CD4-positive, alpha-beta T cell treated with Interleukin-17A for 4 hours (primary cell): ENCODE results near the gene PLAGL2.
A peak's percentile ranks its signal among the peaks of the same experiment; 100 is the strongest.
"Not testable (repeated sequence)": the region's sequence is repeated elsewhere in the genome, so short reads cannot be mapped to it uniquely, and the experiment has no call there.

ENCODE experiments used
- DNase-seq: peaks from one replicate; pipeline ENCODE4 v3.0.0-alpha.2; 2020; ENCODE audit warnings: mixed read lengths

The PLAGL2 gene

DNA sequence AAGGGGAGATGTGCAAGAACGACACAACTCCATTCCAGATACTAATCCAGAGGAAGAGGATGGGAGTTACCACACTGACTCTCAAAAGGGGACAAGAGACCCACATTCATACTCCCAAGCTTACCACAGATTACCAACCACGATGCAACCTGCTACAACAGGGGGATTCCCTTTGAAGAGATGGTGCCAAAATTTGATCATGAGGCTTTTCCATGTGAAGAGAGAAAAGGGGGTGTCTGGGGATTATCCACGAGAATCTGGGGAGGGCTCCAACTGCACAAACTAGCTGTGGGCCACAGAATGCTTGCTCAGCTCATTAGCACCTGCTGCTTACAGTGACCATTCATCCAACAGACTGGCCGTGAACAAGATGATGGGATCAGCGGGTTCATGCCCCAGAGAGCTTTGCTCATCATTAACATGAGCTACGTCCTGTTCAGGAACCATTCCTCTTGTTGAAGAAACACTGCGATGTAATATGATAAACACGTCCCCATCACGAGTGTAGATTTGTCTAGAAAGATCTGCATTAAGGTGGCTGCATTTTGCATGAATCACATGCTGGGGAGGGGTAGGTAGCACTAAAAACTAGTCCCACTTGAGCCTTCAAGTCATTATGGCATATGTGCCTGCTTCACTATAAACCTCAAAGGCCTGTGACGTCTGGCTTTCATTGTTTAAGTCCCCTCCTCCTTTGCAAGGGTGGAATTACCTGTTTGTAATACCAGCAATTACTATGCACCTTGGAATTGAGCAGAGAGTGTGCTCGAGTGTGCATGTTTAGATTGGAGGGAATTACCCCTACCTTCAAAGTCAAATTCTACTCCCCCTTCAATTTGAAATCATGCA, 4.0 kb downstream of the PLAGL2 start:
- DNase-seq: no peak

DNA sequence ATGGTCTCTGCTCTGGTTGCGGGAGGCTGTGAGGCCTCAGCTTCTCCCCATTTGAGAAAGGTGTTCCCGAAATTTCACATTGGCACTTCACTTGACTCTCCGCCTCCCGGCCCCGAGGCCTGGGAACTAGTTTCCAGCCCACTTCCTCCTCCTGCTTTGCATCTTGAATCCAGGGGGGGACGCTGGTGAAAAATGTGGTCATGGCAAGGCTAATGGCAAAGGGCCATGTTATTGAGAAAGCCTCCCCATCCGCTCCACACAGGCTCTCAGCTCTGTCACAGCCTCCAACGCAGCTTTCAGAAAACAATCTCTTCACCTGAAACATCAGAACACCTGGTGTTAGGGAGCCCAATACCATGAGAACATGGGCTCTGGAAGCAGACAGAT, 5.6 kb downstream of the PLAGL2 start:
- no peak for DNase-seq

DNA sequence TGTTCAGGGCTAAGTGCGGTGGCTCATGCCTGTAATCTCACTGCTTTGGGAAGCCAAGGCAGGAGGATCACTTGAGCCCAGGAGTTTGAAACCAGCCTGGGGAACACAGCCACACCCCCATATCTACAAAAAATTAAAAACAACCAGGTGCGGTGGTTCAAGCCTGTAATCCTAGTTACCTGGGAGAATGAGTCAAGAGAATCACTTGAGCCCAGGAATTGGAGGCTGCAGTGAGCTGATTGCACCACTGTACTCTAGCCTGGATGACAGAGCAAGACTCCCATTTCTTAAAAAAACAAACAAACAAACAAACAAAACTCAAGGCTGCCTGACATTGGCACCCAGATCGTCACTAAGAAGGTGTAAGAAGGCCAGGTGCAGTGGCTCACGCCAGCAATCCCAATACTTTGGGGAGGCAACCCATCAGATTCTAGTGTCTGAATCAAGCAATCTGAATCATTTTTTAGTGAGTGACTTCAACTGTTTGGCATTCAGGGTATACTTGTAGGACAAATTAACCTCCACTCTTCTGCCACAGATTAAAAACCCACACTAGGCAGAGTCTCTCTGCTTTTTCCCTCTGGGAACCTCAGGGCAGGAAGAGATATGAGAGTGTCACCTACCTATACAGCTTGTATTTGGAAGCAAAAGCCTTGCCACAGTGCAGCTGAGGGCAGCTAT, 6.1 kb downstream of the PLAGL2 start:
- no peak for DNase-seq

GRCh38 chr20:32199006-32199405, 8.5 kb downstream of the PLAGL2 start:
- no peak for DNase-seq

DNA sequence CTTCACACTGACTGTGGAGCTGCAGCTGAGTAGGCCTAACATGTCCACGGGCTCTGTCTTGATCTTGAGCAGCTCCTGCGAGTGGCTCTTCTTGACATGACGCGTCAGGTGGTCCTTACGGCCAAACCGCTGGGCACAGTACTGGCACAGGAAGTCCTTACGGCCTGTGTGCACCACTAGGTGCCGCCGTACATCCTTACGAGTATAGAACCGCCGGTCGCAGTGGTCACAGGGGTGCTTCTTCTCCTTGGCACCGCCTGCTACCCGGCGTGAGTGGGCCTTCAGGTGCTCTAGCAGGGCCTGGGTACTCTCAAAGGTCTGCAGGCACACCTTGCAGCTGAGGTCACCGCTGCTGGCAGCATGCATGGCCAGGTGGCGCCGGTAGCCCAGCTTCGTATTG, 10.4 kb downstream of the PLAGL2 start:
- not testable (repeated sequence) for DNase-seq

GRCh38 chr20:32196613-32197012, 10.9 kb downstream of the PLAGL2 start:
- not testable (repeated sequence) for DNase-seq

DNA sequence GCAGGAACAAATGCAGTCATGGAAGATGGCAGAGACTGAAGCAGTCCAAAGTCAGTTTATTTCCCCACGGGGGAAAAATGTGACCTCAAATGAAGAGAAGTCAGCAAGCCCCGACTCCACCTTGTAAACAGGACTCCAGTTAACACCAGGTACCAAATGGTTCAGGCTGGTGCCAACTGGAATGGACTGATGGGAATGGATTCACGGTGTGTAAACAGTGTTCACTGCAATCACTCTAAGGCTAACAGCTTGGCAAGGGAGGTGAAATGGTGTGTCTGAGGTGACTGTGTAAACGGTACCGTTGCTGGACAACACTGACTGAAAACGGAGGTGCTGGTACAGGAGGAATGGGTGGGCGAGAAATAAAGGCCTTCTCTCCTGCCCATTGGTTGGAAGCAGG, 12.0 kb downstream of the PLAGL2 start:
- no peak for DNase-seq

DNA sequence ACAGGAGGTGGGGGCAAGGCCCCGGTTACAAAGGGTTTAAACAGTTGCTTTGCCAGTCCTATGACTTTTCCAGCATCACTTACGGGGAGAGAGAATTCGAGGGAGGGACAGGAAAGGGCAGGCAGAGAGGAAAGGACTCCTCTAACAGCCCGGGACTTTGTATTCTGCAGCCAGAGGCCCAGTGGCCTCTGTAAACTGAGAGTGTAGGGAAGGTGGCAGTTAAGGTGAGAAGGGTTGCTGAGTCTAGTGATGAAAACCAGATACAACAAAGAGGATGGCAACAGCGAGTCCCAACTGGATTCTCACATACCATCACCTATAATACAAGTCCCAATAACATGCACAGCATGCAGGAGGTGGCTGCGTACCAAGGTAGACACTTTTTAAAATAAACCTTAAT, 13.5 kb downstream of the PLAGL2 start:
- DNase-seq: no peak

DNA sequence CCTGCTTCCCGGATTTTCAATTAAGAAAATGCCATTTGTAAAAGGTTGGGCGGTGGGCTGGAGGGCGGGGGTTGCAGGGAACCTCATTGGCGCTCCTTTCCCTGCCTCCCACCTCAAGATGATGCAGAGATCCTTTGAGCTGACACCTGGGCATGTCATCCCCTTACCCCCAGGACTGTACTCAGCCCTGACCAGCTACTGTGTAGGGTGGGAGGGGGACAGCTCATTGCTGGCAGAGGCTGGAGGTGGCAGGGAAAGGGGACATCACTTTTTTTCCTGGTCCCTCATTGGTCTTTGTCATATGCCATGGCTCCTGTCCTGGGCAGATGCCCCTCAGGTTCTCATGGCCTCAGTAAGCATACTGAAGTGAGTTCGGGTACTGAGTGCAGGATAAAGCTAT, 14.2 kb downstream of the PLAGL2 start:
- not testable (repeated sequence) for DNase-seq

DNA sequence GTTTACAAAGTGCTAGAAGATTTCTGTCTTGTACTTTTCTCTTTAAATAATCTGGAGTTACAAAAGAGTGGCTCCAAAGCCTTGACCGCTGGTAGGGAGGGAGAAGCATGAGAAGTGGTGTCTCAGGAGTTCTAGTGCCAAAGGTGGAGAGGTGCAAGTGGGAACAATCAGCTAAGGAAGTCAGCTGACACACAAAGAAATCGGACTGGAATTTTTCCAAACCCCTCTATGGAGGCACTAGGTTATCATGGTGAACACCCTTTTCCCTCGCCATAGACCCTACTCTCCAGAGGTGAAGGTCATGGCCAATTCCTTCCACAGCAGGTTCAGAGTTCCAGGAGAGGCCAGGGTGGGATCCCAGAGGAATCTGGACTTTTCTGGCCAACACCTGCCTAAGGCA, 14.8 kb downstream of the PLAGL2 start:
- DNase-seq: no peak

GRCh38 chr20:32191873-32192272, 15.7 kb downstream of the PLAGL2 start:
- DNase-seq: no peak

GRCh38 chr20:32191422-32191821, 16.1 kb downstream of the PLAGL2 start:
- DNase-seq: no peak

- no peak for DNase-seq
Observed at GRCh38 chr20:32190616-32191415, 16.7 kb downstream of the PLAGL2 start.

- DNase-seq: peak; percentile 57
Observed at GRCh38 chr20:32189691-32190615, 17.6 kb downstream of the PLAGL2 start.

DNA sequence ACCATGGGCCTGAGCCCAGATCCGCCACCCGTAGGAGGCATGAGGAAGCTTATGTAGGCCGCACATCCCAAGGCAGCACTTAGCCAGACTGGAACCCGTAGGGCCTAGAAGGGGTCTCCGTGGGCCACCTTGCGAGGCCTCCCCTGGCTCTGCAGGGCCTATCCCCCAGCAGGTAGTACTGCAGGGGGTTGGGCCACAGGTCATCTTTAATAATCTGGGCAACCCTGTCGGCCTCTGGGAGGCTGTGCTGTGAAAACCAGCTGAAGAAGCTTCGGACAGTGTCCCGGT, 18.5 kb downstream of the PLAGL2 start:
- no peak for DNase-seq

GRCh38 chr20:32188376-32189122, 19.0 kb downstream of the PLAGL2 start:
- no peak for DNase-seq

DNA sequence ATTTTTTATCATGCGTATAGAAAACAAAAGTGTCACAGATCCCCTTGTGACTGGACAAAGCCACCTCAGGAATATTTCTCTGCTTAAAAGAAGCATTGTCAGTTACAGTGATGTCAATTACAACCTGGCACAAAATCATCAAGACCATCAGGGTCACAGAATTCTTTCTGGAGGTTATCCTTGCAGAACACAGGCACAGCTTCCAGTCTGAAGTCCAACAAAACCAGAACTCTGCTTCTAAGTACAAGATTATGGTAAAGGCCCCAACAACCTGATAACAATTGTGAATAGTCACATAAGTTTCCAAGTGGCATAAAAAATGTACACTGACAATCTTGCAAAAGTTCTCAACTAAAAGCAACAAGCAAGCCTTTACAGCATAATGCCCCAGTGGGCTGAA, 21.0 kb downstream of the PLAGL2 start:
- DNase-seq: no peak

DNA sequence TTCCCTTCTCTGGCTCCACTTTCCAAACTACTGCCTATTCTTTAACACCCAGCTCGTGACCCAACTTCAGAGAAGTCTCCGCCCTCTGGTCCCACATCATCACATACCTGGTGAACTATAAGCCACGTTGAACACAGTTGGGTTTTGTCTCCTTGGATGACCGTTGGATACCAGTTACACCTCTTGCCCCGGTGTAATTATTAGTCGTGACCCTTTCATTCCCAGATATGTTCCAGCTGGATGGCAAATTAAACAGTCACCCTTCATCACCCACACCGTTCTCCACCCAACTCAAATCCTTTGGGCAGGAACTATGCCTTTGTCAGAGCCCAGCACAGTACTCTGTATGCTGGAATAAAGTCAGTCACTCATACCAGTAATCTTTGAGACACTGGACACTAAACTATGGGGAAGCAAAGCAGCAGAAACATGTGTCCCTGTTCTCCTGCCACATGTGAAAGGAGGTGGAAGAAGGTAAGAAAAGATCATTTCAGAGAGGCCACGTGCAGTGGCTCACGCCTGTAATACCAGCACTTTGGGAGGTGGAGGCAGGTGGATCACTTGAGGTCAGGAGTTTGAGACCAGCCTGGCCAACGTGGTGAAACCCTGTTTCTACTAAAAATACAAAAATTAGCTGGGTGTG, 22.5 kb downstream of the PLAGL2 start:
- DNase-seq: no peak

DNA sequence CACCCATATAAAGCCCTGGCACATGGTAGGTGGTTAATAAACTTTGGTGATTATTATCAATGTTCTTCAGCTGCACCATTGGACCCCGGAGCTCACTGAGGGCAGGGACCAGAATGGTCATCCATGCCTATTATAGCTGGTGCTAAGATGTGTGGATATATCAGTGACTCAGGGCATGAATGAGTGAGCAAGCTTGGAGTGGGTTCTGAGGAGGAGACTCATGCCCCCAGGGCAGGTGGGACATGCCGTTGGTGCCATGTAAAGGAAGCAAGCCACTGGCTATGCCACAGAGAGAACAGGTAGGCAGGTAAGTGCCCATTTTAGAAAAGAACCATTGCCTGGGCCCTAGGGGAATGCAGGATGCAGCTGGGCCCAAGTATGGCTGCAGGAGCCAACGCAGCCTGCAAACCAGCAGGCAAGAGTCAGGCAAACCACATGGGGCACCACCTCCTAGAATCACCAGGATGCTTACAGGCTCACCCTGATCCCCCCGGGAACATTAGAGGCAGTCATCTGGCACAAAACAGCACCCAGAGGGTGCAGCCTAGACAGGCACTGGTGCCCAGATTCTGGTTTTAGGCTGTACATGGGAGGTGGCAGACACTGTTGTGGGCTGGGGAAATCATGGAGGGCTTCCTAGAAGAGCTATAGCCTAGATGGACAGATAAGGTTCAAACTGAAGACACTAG, 23.5 kb downstream of the PLAGL2 start:
- DNase-seq: no peak

DNA sequence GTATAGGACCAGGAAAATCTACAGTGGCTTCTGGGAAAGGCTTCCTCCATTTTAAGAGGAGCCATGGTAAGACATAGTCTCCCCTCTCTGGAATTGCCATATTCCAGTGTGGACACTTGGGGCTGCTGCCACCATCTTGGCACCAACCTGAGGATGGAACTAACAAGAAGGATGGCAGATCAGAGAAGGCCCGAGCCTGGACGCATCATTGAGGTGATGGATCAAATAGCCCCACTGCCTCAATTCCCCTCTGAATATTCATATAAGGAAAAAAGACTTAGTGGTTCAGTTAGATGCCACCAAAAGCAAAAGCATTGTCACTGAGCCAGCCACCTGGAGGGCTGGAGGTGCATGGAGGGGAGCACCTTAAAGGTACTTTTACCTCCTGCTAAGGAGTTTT, 25.9 kb downstream of the PLAGL2 start:
- DNase-seq: no peak

- no peak for DNase-seq
Observed at GRCh38 chr20:32179934-32180333, 27.6 kb downstream of the PLAGL2 start.
